ENCODE results near the gene FGGY.

The FGGY gene

GRCh38 chr1:59315529-59316463 is 18.9 kb downstream of the FGGY start:
- DNase-seq (ENCODE audit: low spot score) = no peak

GRCh38 chr1:59316497-59317128 is 19.7 kb downstream of the FGGY start:
- DNase-seq (ENCODE audit: low spot score) = no peak

- DNase-seq (ENCODE audit: low spot score) = no peak
Measured at GRCh38 chr1:59317343-59317742, 20.4 kb downstream of the FGGY start.

- no peak for DNase-seq (ENCODE audit: low spot score)
Measured at GRCh38 chr1:59317780-59318179, 20.9 kb downstream of the FGGY start.

- DNase-seq (ENCODE audit: low spot score) = no peak
Measured at GRCh38 chr1:59318271-59318860, 21.5 kb downstream of the FGGY start.

- DNase-seq (ENCODE audit: low spot score) = no peak
Measured at GRCh38 chr1:59322394-59322793, 25.5 kb downstream of the FGGY start.

GRCh38 chr1:59322814-59323213 is 25.9 kb downstream of the FGGY start:
- no peak for DNase-seq (ENCODE audit: low spot score)

GRCh38 chr1:59323879-59324278 is 27.0 kb downstream of the FGGY start:
- DNase-seq (ENCODE audit: low spot score) = no peak

GRCh38 chr1:59328353-59328752 is 31.5 kb downstream of the FGGY start:
- DNase-seq (ENCODE audit: low spot score) = no peak

- no peak for DNase-seq (ENCODE audit: low spot score)
Measured at GRCh38 chr1:59329412-59330053, 32.6 kb downstream of the FGGY start.

GRCh38 chr1:59331686-59332620 is 35.1 kb downstream of the FGGY start:
- DNase-seq (ENCODE audit: low spot score) = no peak

- no peak for DNase-seq (ENCODE audit: low spot score)
Measured at GRCh38 chr1:59332983-59333382, 36.1 kb downstream of the FGGY start.

- DNase-seq (ENCODE audit: low spot score) = no peak
Measured at GRCh38 chr1:59333626-59334277, 36.9 kb downstream of the FGGY start.

GRCh38 chr1:59340411-59341307 is 43.8 kb downstream of the FGGY start:
- DNase-seq (ENCODE audit: low spot score) = no peak

GRCh38 chr1:59342801-59343575 is 46.1 kb downstream of the FGGY start:
- DNase-seq (ENCODE audit: low spot score) = peak; percentile 12

GRCh38 chr1:59343576-59343840 is 46.6 kb downstream of the FGGY start:
- DNase-seq (ENCODE audit: low spot score) = no peak

GRCh38 chr1:59345221-59345620 is 48.3 kb downstream of the FGGY start:
- DNase-seq (ENCODE audit: low spot score) = no peak

GRCh38 chr1:59346429-59346828 is 49.5 kb downstream of the FGGY start:
- no peak for DNase-seq (ENCODE audit: low spot score)

GRCh38 chr1:59349101-59349500 is 52.2 kb downstream of the FGGY start:
- DNase-seq (ENCODE audit: low spot score) = no peak
